ENCODE data around the gene GOLGA3.

The GOLGA3 gene

DNA sequence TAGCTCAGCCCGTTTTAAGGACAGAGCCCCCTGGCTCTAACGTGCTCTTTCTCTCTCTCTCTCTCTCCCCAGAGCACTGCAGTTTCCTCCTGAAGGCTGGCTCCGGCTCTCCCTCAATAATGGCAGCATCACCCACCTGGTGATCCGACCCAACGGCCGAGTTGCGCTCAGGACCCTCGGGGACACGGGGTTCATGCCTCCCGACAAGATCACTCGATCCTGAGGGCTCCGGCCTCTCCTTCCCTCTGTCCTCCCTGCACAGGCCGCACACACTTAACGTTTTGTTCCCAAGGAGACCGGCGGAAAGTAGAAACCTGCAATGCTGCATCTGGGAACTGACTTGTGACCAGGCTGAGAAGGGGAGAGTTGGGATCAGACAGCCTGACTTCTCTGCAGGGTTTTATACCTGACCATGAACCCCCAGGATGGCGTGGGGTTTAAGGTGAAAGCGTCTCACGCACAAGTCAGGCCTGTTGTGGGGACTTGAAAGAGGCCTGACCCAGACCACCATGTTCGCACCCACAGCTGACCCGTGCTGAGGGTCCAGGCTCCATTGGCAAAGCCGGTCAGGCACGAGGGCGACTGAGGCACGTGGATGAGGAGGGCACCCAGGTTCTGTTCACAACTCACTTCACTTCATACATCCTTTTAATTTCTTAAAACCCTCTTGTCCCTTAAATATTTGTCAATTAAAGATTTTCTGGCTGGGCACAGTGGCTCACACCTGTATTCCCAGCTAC is 107.9 kb downstream of the GOLGA3 start:
- no peak for DNase-seq (ENCODE audit: low read depth)

DNA sequence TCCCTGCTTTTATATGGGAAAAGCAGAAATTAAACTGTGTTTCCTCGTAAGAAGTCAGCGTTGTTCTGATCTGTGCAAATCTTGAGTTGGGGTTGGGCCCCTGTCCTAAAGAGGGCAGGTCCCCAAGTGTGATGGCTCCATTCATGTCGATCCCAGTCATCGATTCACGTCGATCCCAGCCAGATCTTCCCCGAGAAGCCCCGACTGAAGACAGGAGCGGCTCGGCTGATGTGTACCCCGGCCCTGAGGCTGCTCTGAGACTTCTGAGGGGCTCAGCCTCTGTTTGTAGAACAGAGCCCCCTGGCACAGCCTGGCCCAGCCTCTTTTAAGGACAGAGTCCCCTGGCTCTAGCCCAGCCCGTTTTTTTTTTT is 108.7 kb downstream of the GOLGA3 start:
- DNase-seq (ENCODE audit: low read depth) = no peak

DNA sequence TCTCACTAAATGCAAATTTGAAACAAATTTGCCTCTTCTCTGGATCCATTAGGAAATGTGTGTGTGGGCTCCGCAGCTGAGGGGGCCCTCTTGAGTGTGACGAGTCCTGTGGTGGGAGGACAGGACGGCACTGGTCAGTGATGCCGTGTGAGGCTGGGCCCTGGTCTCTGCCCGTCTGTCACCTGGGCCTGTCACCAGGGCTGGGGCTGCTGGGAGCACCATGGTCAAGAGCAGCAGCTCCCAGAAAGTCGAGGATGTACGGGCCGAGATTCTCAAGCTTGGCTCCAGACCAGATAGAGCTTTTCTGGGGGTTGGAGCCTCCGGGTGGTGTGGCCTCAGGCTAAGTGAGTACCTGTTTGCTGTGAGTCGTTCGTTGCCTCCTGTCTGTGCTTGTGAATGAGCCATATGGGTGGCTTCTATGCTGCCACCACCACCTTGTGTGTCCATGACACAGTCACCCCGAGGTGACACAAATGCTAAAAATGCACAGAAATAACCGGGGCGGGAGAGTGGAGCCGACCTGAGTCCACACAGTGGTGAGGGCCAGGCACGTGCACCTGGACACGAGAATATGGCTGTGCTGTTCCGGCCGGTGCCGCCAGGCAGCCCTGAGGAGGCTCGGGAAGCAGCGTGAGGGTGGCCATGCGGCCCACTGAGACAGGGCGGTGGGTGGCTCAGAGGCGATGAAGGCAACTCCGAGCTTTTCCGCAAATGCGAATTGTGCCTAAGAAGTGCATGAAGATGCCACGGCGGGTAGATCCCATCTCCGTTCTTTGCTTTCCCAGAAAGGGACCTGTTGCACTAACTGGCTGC is 109.3 kb downstream of the GOLGA3 start:
- DNase-seq (ENCODE audit: low read depth) = no peak

All from non-pigmented ciliary epithelial cell (primary cell).